Astrocyte of the cerebellum (primary cell): ENCODE measurements around the gene UBAP2L.
A peak's percentile ranks its signal among the peaks of the same experiment; 100 is the strongest.
"Not testable (repeated sequence)": the region's sequence is repeated elsewhere in the genome, so short reads cannot be mapped to it uniquely, and the experiment has no call there.

ENCODE experiments used
- DNase-seq: peaks from one replicate; pipeline ENCODE4 v3.0.0-alpha.2; 2011; ENCODE audit warnings: low read depth
- H3K4me3 ChIP-seq: 2 replicates; pipeline ENCODE4 v1.5.1; 2011; ENCODE audit warnings: mild to moderate bottlenecking, low read depth, low read length, moderate library complexity
- in situ Hi-C: cut with HindIII; loops from 2 replicates; pipeline ENCODE4 v1.10.0; 2017; ENCODE audit warnings: low sequenced_read_pairs
- TF ChIP-seq, protein P1 (sequence below): IDR thresholded peaks from 2 replicates; pipeline ENCODE4 v1.5.1; 2012; ENCODE audit warnings: low read length, low read depth, moderate library complexity, mild to moderate bottlenecking; ENCODE audit errors: missing control alignments

Gene UBAP2L

GRCh38 chr1:154222518-154222917 lies 1.8 kb downstream of the UBAP2L start:
- TF ChIP-seq, protein P1, sequence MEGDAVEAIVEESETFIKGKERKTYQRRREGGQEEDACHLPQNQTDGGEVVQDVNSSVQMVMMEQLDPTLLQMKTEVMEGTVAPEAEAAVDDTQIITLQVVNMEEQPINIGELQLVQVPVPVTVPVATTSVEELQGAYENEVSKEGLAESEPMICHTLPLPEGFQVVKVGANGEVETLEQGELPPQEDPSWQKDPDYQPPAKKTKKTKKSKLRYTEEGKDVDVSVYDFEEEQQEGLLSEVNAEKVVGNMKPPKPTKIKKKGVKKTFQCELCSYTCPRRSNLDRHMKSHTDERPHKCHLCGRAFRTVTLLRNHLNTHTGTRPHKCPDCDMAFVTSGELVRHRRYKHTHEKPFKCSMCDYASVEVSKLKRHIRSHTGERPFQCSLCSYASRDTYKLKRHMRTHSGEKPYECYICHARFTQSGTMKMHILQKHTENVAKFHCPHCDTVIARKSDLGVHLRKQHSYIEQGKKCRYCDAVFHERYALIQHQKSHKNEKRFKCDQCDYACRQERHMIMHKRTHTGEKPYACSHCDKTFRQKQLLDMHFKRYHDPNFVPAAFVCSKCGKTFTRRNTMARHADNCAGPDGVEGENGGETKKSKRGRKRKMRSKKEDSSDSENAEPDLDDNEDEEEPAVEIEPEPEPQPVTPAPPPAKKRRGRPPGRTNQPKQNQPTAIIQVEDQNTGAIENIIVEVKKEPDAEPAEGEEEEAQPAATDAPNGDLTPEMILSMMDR, result no peak
- DNase-seq, result no peak
- H3K4me3 ChIP-seq, result peak overlapping the region; percentile 88
- in situ Hi-C loops, result no loop called here

DNA sequence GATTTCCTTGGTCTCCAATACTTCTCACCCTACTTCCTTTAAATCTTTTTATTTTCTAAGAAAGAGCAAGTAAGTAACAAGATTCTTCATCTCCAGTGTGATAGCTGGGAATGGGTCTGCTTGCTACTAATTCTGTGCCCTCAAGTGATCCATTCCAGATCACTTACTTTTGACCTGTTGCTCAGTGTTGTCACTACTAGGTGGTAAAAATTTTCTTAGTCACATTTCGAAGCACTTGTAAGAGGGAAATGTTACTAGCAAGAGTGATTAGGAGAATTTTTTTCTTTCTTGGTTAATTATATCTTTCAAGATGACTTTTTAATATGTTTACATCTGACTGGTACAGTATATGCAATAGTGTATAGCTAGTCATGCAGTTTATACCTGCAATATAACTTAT lies 2.2 kb downstream of the UBAP2L start:
- TF ChIP-seq, protein P1, result no peak
- H3K4me3 ChIP-seq, result peak overlapping the region; percentile 88
- DNase-seq, result no peak
- in situ Hi-C loops, result no loop called here

GRCh38 chr1:154223621-154224020 lies 2.9 kb downstream of the UBAP2L start:
- TF ChIP-seq, protein P1, result no peak
- H3K4me3 ChIP-seq, result no peak overlapping the region
- in situ Hi-C loops, result no loop called here
- DNase-seq, result no peak

- in situ Hi-C loops, result no loop called here
- TF ChIP-seq, protein P1, result no peak
- no peak for DNase-seq
- no peak overlapping the region for H3K4me3 ChIP-seq
Measured at GRCh38 chr1:154225370-154225769, 4.6 kb downstream of the UBAP2L start.

GRCh38 chr1:154231112-154231511 lies 10.4 kb downstream of the UBAP2L start:
- H3K4me3 ChIP-seq, in situ Hi-C loops, DNase-seq: not testable (repeated sequence)

DNA sequence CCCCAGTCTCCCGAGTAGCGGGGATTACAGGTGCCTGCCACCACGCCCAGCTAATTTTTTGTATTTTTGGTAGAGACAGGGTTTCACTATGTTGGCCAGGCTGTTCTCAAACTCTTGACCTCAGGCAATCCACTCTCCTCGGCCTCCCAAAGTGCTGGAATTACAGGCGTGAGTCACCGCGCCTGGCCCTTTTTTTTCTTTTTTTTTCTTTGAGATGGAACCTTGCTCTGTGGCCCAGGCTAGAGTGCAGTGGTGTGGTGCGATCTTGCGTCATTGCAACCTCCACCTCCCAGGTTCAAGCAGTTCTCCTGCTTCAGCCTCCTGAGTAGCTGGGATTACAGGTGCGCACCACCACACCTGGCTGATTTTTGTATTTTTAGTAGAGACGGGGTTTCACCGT lies 12.4 kb downstream of the UBAP2L start:
- DNase-seq, in situ Hi-C loops, H3K4me3 ChIP-seq: not testable (repeated sequence)

DNA sequence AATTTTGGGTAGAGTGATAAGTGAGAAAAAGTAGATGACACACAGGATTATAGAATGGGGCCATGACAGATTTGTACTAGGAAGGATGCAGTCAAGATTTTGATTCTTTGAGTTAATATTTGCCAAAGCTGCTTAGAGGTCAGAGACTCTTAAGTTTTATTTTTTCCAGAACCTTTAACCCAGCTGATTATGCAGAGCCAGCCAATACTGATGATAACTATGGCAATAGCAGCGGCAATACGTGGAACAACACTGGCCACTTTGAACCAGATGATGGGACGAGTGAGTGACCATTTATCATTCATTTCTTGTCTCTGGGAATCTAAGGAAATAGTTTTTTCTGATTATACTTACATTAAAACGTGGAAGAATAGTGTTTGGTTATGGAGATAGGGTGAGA lies 16.1 kb downstream of the UBAP2L start:
- no peak overlapping the region for H3K4me3 ChIP-seq
- TF ChIP-seq, protein P1, result no peak
- no peak for DNase-seq
- in situ Hi-C loops, result no loop called here

DNA sequence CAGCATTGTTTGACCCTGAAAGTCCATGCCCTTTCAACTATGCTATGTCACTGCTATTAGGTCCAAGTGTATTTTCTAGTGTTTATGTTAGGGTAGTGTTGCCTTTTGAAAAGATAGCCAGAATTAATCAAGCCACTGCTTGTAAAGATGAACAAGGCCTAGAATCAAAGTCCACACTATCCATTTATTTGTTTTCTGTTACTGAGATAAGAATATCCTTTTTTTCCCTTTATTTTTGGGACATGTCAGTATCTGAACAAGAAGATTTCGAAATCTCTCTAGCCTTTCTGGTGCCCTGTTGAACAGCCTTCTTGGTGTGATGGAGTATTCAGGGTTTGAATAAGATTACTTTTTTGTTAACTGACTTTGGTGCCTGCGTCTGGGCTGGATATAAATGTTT lies 16.7 kb downstream of the UBAP2L start:
- no peak overlapping the region for H3K4me3 ChIP-seq
- no peak for DNase-seq
- TF ChIP-seq, protein P1, result no peak
- in situ Hi-C loops, result no loop called here
